ENCODE results near the gene UTP14A. TPM values are rescaled to one million over a fixed set of nuclear protein-coding genes. Genes with fewer than 3 reads are reported as not detected.

The UTP14A gene
- total RNA-seq, 4 donors from 2014 or later: 8.2 to 14.5 (median 13.2) TPM

DNA sequence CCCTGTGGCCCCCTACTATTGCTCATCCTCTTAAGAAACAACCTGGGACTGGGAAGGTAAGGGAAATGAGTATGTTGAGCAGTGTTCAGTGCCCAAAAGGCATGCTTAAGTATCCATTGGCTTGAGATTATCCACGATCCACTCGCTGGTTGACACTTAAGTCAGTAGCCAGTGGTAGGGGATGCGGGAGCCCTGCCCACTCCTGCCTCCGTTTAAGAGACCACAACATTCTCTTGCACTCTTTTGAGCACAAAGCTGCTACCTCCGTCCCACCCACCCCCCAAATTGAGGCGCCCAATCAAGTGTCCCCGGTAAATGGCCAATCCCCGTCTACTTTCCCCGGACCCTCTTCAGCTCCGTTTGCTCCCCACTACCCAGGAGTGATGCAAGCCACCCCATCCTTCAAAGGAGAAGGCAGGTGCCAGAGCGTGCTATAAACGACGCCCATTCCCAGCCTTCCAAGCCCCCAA is 25.0 kb downstream of the UTP14A start:
- Histone ChIP-seq H3K27ac (peak overlapping the region; percentile 87 to 95), H3K4me1 (no peaks in the 10 kb centered on the region), H3K9me3 (no peaks in the 10 kb centered on the region), H3K27me3 (no peaks in the 10 kb centered on the region), H3K4me3 (peak overlapping the region; percentile 53 to 59), H3K36me3 (no peaks in the 10 kb centered on the region)
- intact Hi-C loops (cut with DNase I; ENCODE audit: low total_unique reads): loop anchor here (10.0 kb wide), 1 partner anchor 54 kb away; the partner anchor contains the start of gene BCORL1
- TF ChIP-seq POLR2A (IDR thresholded peaks at IDR 0.05): no peak
- TF ChIP-seq, protein P1, sequence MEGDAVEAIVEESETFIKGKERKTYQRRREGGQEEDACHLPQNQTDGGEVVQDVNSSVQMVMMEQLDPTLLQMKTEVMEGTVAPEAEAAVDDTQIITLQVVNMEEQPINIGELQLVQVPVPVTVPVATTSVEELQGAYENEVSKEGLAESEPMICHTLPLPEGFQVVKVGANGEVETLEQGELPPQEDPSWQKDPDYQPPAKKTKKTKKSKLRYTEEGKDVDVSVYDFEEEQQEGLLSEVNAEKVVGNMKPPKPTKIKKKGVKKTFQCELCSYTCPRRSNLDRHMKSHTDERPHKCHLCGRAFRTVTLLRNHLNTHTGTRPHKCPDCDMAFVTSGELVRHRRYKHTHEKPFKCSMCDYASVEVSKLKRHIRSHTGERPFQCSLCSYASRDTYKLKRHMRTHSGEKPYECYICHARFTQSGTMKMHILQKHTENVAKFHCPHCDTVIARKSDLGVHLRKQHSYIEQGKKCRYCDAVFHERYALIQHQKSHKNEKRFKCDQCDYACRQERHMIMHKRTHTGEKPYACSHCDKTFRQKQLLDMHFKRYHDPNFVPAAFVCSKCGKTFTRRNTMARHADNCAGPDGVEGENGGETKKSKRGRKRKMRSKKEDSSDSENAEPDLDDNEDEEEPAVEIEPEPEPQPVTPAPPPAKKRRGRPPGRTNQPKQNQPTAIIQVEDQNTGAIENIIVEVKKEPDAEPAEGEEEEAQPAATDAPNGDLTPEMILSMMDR (IDR thresholded peaks at IDR 0.05): no peak
- peak in 1 of 2 donors; percentile 20 for DNase-seq

- DNase-seq: peak; percentile 89 to 95
- TF ChIP-seq, protein P1 (IDR thresholded peaks at IDR 0.05): no peak
- TF ChIP-seq POLR2A (IDR thresholded peaks at IDR 0.05): peak in 1 of 2 donors; percentile 45
- Histone ChIP-seq H3K4me1 (no peaks in the 10 kb centered on the region), H3K4me3 (peak overlapping the region; percentile 53 to 59), H3K9me3 (no peaks in the 10 kb centered on the region), H3K27me3 (no peaks in the 10 kb centered on the region), H3K36me3 (no peaks in the 10 kb centered on the region), H3K27ac (peak overlapping the region; percentile 87 to 95)
- intact Hi-C loops (cut with DNase I; ENCODE audit: low total_unique reads): loop anchor here (10.0 kb wide), 1 partner anchor 53 kb away; the partner anchor contains the start of gene BCORL1
Measured at GRCh38 chrX:129931411-129932015, 25.5 kb downstream of the UTP14A start.

- intact Hi-C loops (cut with DNase I; ENCODE audit: low total_unique reads): loop anchor here (10.0 kb wide), 1 partner anchor 53 kb away; the partner anchor contains the start of gene BCORL1
- Histone ChIP-seq H3K27ac (peak overlapping the region; percentile 87 to 95), H3K36me3 (no peaks in the 10 kb centered on the region), H3K4me1 (no peaks in the 10 kb centered on the region), H3K9me3 (no peaks in the 10 kb centered on the region), H3K4me3 (peak overlapping the region; percentile 53 to 59), H3K27me3 (no peaks in the 10 kb centered on the region)
- TF ChIP-seq, protein P1 (IDR thresholded peaks at IDR 0.05): no peak
- peak in 1 of 2 donors; percentile 43 for TF ChIP-seq POLR2A (IDR thresholded peaks at IDR 0.05)
- DNase-seq: peak; percentile 90 to 95
Measured at GRCh38 chrX:129932016-129932820, 26.3 kb downstream of the UTP14A start.

DNA sequence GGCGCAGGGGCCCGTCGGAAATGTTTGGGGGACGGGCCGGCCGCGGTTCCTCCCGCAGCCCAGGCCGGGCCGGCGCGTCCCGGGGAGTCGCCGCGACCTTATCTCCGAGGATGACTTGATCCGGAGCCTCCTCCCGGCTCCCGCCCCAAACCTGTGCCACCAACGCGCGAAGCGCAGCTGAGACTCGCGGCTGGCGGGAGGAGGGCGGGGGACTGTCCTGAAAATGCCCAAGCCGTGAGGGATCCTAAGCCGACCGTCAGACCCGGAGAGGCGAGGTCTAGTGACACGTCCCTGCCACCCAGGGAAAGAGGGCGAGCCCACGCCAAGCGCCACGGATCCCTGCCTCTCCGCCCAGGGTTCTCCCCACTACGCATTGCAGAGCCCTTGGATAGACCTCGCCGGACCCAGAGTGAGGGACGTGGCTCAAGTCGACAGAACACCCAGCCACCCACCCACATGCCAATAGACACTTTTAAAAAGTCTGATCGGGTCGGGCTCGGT is 26.9 kb downstream of the UTP14A start:
- Histone ChIP-seq H3K4me1 (no peaks in the 10 kb centered on the region), H3K36me3 (no peaks in the 10 kb centered on the region), H3K27me3 (no peaks in the 10 kb centered on the region), H3K4me3 (peak overlapping the region; percentile 4 to 59), H3K9me3 (no peaks in the 10 kb centered on the region), H3K27ac (peak overlapping the region; percentile 52 to 79)
- peak in 1 of 2 donors; percentile 40 for DNase-seq
- TF ChIP-seq POLR2A (IDR thresholded peaks at IDR 0.05): no peak
- TF ChIP-seq, protein P1 (IDR thresholded peaks at IDR 0.05): no peak
- intact Hi-C loops (cut with DNase I; ENCODE audit: low total_unique reads): loop anchor here (10.0 kb wide), 1 partner anchor 52 kb away; the partner anchor contains the start of gene BCORL1
